ENCODE data around the gene CRADD.

GRCh38 chr12:93722835-93723567 lies 45.8 kb downstream of the CRADD start:
- TF ChIP-seq FOSL2 (IDR thresholded peaks at IDR 0.05; ENCODE audit: borderline replicate concordance, low read depth) = no peak
- TF ChIP-seq POLR2AphosphoS5 (IDR thresholded peaks at IDR 0.05; ENCODE audit: low read depth, low read length) = no peak
- TF ChIP-seq CTCF (IDR thresholded peaks at IDR 0.05) = no peak
- no peak for TF ChIP-seq TAF1 (IDR thresholded peaks at IDR 0.05; ENCODE audit: borderline replicate concordance, low read depth, low read length)
- TF ChIP-seq SMC3 (IDR thresholded peaks at IDR 0.05; ENCODE audit: low read depth, low read length) = no peak
- TF ChIP-seq EP300 (IDR thresholded peaks at IDR 0.05; ENCODE audit: borderline replicate concordance in 1 of 2, low read depth in 1 of 2, low read length in 1 of 2) = 0 out of 4 replicates have a peak, but pooled peaks of 1 of the 2 experiments have one; percentile 14
- no peak for TF ChIP-seq RAD21 (IDR thresholded peaks at IDR 0.05; ENCODE audit: low read length)
- TF ChIP-seq SIN3A (IDR thresholded peaks at IDR 0.05; ENCODE audit: borderline replicate concordance, low read depth, low read length) = no peak
- TF ChIP-seq USF1 (IDR thresholded peaks at IDR 0.05; ENCODE audit: borderline replicate concordance, low read depth) = no peak
- no peak for TF ChIP-seq EZH2phosphoT487 (IDR thresholded peaks at IDR 0.05; ENCODE audit: borderline replicate concordance, low read depth)
- no peak for TF ChIP-seq ZBTB33 (IDR thresholded peaks at IDR 0.05; ENCODE audit: borderline replicate concordance, low read depth)
- no peak for TF ChIP-seq MXI1 (IDR thresholded peaks at IDR 0.05; ENCODE audit: low read depth, low read length)
- no peak for TF ChIP-seq TEAD4 (IDR thresholded peaks at IDR 0.05; ENCODE audit: borderline replicate concordance, insufficient read depth)
